Putamen (tissue), 1 donor: ENCODE measurements around the gene RFESD.

Experiments
- DNase-seq: peaks from one replicate; pipeline ENCODE4 v3.0.0-alpha.2; 2016; ENCODE audit warnings: low spot score

RFESD gene

GRCh38 chr5:95646569-95647431, at the start of gene RFESD:
Gene RFESD (plus strand): TSS chr5:95646777. CDS start chr5:95652272, 5,495 bp downstream.
- peak; percentile 95 for DNase-seq

DNA sequence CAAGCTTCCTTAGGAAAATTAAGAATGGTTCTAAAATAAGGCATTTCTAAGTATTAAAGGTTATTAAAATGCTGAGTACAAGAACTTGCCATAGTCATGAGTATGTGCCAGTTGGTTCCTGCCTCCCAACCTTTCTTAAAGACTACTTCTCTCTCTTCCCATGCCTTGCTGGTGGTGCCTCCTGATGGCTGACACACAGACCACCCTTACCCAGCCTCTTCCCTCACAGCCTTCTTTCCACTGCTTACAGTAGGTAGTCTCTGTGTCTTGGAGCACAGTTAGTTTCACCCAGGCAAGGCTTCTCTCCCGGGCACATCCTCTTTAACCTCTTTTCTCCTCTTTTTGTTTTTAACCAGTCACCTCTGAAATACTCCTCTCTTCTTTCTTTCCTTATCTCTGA, 47.3 kb upstream of the RFESD start:
- no peak for DNase-seq

- no peak for DNase-seq
These were observed 46.0 kb upstream of the RFESD start for GRCh38 chr5:95600557-95600956.

DNA sequence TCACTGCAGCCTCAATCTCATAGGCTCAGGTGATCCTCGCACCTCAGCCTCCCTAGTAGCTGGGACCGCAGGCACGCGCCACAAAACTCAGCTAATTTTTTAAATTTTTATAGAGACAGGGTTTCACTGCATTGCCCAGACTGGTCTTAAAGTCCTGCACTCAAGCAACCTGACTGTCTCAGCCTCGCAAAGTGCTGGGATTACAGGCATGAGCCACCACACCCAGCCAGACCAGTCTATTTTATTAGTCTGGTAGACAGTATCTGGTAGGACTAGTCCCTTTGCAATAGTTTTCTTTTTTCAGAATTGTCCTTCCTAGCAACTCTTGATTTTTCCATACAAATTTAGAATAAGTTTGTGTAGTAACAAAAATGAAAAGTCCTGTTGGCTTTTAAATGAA, 40.8 kb upstream of the RFESD start:
- no peak for DNase-seq

DNA sequence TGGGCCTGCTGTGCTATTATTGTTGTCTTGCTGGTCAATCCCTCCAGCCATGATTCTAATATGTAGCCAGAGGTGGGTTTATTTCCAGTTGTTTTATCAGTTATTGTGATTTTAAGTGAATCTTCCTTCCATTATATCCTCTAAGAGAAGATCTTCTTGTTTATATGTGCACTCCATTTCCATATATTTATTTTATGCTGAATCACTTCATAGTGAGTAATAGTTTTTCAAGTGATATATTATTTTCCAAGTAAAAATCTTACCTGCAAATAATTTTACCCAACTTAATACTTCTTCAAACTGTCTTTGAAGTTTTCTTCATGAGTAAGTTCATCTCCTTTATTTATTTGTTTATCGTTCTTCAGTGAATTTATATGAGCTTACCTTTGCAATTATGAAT, 40.2 kb upstream of the RFESD start:
- no peak for DNase-seq

GRCh38 chr5:95609711-95610110, 36.9 kb upstream of the RFESD start:
- no peak for DNase-seq

- DNase-seq, result no peak
These were observed 36.0 kb upstream of the RFESD start for GRCh38 chr5:95610546-95610945.

- no peak for DNase-seq
These were observed 35.2 kb upstream of the RFESD start for GRCh38 chr5:95611396-95611795.

DNA sequence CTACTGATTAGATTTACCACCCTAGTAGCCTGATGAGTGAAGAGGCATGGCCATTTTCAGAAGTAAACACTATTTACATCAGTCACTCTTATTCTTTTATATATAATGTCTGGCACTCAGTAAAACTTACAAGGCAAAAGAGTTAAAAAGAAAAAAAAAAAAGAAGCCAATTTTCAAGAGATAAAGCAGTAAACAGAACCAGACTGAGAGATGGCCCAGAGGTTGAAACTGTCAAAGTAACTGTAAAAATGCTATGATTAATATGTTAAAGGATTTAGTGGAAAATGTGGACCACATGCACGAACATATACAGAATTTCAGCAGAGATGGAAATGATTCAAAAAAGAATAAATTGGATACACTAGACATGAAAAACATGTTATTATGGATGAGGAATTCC, 33.1 kb upstream of the RFESD start:
- DNase-seq, result no peak

- DNase-seq, result no peak
These were observed 31.5 kb upstream of the RFESD start for GRCh38 chr5:95615164-95615467.

DNA sequence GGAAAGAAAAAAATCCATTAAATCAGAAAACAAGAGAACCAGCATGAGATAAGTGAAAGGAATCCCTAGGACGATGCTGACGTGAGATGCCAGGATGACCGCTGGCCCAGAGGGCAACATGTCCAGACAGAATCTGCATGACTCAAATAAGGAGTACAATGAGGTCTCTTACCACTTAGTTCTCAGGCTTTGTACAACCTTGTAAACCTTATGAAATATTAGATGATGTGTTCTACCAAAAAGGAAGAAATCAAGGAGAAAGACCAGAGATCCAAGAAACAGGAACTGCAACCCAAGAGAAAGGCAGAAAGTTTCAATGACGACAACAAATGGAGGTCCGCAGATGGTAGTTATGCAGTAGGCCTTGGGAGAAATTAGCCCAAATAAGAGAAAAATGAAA, 29.5 kb upstream of the RFESD start:
- DNase-seq, result no peak

DNA sequence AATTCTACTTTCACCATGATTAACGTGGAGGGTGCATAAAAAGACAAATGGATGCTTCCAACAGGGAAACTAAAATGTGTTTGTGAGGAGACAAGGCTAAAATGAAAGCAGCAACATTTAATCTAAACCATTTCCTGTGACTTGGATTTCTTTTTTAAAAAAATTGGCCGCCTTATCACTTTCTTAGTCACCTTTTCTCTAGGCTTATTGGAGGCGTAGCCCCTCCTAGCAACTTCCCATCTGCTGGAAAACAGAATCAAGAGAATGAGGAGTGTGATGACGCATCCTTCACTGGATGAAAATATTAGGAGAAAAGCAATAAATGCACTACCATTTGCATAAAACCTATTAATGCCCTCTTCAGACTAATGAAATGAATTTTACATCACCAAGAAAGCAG, 27.5 kb upstream of the RFESD start:
- no peak for DNase-seq

DNA sequence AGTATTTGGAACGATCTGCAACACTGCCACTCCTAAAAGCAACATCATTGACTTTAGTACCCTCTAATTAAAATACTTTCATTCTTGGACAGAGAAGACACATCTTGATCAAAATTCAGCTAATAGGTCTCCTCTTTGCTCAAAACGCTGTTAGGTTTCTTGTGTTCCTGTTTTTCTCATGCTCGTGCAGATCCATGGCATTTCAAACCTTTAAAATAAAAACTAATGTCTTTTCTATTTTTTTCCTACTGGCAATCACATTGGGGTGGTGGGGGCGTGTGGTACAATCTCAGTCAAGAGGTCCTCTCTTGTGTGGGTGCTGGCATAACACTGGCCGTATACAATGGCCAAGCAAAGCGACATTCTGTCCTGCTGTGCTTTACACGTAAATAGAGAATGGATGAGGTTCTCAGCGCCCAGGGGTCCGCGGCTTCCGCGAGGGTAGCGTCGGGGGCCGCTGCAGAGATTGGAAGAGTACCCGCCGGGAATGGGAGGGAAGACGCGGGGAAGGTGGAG, 27.0 kb upstream of the RFESD start:
- no peak for DNase-seq

GRCh38 chr5:95620030-95620869, 26.3 kb upstream of the RFESD start, which contains the start of gene GPR150:
Gene GPR150 (plus strand): TSS chr5:95620087. CDS start chr5:95620276, 189 bp downstream.
- no peak for DNase-seq

DNA sequence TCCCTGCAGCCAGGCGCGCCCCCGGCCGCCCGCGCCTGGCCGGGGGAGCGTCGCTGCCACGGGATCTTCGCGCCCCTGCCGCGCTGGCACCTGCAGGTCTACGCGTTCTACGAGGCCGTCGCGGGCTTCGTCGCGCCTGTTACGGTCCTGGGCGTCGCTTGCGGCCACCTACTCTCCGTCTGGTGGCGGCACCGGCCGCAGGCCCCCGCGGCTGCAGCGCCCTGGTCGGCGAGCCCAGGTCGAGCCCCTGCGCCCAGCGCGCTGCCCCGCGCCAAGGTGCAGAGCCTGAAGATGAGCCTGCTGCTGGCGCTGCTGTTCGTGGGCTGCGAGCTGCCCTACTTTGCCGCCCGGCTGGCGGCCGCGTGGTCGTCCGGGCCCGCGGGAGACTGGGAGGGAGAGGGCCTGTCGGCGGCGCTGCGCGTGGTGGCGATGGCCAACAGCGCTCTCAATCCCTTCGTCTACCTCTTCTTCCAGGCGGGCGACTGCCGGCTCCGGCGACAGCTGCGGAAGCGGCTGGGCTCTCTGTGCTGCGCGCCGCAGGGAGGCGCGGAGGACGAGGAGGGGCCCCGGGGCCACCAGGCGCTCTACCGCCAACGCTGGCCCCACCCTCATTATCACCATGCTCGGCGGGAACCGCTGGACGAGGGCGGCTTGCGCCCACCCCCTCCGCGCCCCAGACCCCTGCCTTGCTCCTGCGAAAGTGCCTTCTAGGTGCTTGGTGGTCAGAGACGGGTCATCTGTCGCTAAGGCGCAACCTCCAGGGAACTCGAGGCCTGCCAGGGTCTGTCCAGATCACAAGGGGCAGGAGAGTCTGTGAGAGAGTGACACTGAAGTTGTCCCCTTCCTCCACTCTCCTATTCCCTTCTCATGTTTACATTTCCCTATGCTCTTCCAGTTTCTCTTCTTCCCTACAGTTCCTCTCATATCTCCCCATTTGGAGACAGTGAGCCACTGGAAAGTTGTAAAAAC, 25.4 kb upstream of the RFESD start:
- DNase-seq, result no peak

DNA sequence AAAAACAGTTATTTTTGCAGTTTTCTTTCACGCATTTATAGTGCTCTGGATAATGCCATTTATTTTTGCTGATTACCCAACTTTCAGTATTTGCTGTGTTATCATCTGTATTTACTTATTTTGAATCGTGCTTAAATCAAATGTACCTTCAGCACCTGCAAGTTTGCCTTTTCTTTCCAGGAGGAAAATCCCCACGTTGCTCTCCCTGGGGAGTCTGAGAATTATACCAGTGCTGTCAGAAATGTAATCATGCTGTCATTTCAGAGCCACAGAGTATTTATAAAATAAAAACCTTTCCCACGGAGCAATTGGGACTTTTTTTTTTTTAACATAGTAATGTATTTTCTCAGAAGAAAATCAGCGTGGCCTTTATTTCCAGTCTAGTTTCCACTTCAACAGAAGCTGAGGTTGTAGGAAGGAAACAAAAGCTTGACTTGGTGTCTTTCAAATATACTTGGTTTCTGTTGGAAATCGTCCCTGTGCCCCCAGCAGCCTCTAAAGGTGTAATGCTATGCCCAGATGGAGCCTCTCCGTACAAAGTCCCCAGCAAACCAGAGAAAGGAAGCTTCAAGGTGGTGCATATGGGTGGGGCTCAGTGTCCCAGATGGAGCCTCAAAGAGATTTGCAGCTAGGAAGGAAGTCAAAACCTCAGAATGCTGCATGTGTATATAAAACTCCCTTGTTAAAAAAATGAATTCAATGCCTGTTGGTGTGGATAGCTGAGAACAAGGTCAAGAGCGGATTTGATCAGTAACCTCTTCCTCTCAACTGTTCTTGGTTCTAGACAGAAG, 24.5 kb upstream of the RFESD start:
- DNase-seq, result no peak

DNA sequence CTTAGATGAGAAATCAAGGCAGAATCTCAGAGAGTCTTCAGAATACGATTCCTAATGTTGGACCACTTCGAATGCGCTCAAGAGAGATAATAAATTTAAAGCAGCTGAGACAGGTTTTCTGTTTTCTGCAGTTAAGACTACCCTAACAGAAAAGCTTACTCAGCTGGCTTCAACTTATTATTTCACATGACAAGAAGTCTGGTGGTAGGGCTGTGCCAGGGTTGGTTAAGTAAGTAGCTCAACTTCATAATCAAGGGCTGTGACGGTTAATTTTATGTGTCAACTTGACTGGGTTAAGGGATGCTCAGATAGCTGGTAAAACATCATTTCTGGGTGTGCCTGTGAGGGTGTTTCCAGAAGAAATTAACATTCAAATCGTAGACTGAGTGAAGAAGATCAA, 22.9 kb upstream of the RFESD start:
- DNase-seq, result no peak

GRCh38 chr5:95624368-95624767, 22.2 kb upstream of the RFESD start:
- no peak for DNase-seq

DNA sequence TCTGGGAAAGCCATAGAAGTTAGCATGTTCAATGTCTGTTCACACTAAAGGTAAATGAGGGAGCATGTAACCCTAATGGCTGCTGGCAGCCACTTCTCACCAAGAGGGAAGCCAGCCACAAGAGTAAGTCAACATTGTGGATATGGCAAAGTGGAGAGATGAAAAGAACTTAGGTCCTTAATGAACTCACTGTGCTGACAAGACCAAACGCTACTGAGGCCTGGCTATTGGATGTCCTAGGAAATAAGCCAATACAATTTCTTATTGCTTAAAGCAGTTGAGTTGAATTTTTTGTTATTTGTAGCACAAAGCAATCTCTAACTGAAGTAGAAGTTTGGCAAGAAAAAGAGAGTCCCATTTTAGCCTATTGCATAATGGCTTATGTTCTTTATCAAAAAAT, 19.9 kb upstream of the RFESD start:
- no peak for DNase-seq

- DNase-seq, result no peak
These were observed 18.4 kb upstream of the RFESD start for GRCh38 chr5:95627971-95628810.
